ENCODE results near the gene PCED1B.

GRCh38 chr12:47078086-47078395, 1.4 kb upstream of the PCED1B start:
- TF ChIP-seq CTCF (IDR thresholded peaks at IDR 0.05) = no peak
- no peak for TF ChIP-seq POLR2A (IDR thresholded peaks at IDR 0.05)
- TF ChIP-seq POLR2AphosphoS5 (IDR thresholded peaks at IDR 0.05; ENCODE audit: insufficient read depth in 1 of 2, low read depth in 1 of 2) = no peak
